ENCODE results near the gene GPR108.
"Not testable (repeated sequence)": the region's sequence is repeated elsewhere in the genome, so short reads cannot be mapped to it uniquely, and the experiment has no call there.

DNA sequence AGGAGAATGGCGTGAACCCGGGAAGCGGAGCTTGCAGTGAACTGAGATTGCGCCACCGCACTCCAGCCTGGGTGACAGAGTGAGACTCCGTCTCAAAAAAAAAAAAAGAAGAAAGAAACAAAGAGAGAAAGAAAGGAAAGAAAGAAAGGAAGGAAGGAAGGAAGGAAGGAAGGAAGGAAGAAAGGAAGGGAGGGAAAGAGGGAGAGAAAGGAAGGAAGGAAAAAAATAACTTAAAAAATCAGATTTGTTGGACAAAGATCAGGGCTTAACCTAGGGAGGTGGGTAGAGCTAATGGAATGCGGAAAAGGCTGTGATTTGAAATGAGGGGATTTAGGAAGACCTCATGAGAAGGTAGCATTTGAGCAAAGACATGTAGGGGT lies 34.3 kb upstream of the GPR108 start:
- TF ChIP-seq TAF1 (IDR thresholded peaks at IDR 0.05; ENCODE audit: borderline replicate concordance, low read depth, low read length); POLR2A (IDR thresholded peaks at IDR 0.05; ENCODE audit: low read depth, low read length); POLR2AphosphoS5 (IDR thresholded peaks at IDR 0.05; ENCODE audit: low read depth, low read length): not testable (repeated sequence)
